Measurements from ENCODE around the gene SPTBN4.
A peak's percentile ranks its signal among the peaks of the same experiment; 100 is the strongest.
"Not testable (repeated sequence)": the region's sequence is repeated elsewhere in the genome, so short reads cannot be mapped to it uniquely, and the experiment has no call there.

SPTBN4 gene

DNA sequence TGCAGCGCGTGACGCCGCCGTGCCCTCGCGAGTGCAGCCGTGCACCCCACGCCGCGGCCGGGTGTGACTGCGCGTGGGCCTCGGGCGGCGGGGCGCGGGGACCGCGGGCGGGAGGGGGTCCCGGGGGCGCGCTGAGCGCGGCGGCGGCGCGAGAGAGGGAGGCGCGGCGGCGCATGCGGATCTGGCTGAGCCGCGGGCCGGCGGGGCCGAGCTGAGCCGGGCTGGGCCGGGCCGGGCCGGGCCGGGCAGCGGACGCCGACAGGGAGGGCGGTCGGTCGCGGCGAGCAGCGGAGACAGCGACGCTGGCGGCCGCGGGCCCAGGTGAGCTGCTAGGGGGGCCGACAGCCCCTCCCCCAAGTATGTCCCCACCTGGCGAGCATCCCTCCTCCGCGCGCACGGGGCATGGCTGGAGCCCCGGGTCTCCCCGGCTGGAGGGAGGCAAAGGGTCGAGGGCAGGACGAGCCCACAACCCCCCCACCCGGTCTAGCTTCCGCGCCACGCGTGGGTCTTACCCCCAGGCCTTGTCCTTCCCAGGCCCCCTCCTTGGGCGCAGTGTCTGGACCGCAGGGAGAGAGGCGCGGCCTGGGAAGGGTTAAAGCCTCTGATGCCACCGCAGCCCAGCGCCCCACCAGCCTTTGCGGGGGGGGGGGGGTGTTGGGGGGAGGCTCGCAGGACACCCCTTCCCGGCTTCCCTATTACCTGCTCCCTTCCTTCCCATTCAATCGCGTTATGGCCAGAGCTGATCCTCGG lies at the start of gene SPTBN4:
SPTBN4 (plus strand) TSS at position 17 of the 750 bp plus-strand sequence. CDS start 5,621 bp downstream, outside the sequence.
- DNase-seq (ENCODE audit: low spot score) = no peak

DNA sequence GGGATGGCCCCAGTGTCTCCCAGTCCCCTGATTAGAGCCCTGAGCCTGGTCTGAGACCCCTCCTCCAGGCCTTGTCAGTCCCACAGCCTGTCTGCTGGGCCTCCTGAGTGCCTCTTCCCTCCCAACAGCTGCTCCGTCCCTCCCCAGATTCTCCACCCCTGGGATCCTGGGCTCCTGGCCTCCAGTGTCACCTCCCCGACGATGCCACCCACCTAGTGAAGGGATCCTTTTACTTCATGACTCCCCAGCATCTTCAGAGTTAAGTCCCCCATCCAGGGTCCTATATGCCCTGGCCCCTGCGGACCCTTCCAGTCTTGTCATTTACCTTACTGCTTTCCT lies 49.2 kb upstream of the SPTBN4 start:
- DNase-seq (ENCODE audit: low spot score) = no peak

GRCh38 chr19:40418040-40418439 lies 48.8 kb upstream of the SPTBN4 start:
- no peak for DNase-seq (ENCODE audit: low spot score)

DNA sequence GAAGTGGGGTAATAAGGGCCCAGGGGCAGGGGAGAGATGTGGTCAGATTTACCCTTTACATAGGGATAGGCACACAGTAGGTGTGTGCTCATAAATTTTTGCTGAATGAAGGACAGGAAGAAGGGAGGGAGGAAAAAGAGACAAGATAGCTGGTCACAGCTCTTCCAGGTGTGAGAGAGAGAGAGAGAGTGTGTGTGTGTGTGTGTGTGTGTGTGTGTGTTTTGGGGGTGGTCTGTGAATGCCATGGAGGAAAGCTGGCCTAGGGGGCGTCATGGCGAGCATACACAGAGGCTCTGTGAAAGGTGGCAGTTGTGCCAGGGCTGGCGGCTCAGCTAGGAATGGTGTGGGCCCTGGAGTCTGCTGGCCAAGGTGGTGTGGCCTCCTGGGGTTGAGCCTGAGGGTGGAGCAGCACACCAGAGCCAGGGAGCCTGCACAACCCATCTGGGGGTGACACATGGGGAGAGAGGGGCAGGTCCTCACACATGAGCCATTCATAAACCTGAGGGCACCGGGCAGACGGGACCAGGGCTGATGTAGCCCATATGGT lies 47.7 kb upstream of the SPTBN4 start:
- DNase-seq (ENCODE audit: low spot score) = no peak

DNA sequence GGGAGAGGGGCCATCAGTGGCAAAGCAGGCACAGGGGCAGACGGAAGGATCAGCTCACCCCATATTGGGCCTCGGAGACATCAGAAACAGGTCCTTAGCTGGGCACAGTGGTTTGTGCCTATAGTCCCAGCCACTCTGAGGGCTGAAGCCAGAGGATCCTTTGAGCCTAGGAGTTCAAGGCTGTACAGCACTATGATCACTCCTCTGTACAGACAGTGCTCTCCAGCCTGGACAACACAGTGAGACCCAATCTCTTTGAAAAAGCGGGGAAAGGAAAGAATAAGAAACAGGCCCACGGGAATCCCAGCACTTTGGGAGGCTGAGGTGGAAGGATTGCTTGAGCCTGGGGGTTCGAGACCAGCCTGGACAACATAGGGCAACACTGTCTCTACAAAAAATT lies 47.0 kb upstream of the SPTBN4 start:
- no peak for DNase-seq (ENCODE audit: low spot score)

DNA sequence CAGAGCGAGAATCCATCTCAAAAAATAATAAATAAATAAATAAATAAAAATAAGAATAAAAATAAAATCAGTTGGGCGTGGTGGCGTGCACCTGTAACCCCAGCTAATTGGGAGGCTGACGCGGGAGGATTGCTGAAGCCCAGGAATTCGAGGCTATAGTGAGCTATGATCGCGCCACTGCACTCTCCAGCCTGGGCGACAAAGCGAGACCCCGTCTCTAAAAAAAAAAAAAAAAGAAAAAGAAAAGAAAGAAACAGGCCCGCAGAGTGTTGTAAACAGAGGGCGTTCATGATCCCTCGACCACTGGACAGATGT lies 46.4 kb upstream of the SPTBN4 start:
- DNase-seq (ENCODE audit: low spot score) = no peak

DNA sequence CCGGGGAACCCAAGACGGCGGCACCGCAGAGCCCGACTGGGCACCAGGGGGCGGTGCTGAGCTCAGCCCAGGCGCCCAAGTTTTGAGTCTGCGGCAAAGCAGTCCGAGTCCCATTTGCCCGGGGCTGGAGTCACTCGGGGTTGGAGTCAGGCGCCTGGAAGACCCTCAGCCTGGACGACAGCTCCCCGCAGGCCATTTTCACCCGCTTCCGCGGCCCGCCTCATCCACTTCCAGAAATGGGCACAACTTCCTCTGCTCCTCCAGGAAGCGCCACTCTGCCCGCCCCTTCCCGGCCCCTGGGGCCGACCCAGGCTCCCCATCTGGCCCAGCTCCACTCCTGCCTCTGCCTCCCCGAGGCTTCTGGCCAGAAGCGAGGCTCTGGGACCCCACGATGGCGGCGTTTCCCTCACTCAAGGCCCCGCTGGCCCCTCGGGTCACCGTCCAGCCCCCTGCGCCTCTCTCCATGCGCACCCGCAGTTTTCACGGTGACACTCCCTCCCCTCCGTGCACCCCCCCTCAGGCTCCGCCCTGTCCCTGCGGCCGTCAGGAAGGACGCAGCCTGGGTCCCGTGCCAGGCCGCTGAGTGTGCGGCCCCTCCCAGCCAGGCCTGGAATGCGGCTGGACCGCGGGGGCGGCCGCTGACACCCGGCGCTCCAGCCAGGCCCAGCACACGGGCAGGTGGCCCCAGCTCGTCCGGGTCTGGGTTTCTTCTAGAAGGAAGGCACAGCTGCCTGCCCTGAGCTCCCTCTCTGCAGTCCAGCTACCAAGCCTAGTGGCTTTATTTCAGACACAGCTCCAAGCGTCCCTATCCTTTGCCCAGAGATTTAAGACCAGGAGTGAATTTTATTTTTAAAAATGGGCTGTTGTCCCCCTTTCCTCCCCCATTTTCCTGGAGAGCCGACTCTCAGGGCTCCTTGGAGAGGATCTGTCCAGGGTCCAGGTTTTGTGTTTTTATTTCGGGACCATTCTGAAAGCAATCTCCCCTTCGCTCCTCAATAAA lies 45.7 kb upstream of the SPTBN4 start:
- DNase-seq (ENCODE audit: low spot score) = peak; percentile 91

- no peak for DNase-seq (ENCODE audit: low spot score)
Observed at GRCh38 chr19:40421993-40422747, 44.6 kb upstream of the SPTBN4 start.

- no peak for DNase-seq (ENCODE audit: low spot score)
Observed at GRCh38 chr19:40422748-40423566, 43.8 kb upstream of the SPTBN4 start.

- no peak for DNase-seq (ENCODE audit: low spot score)
Observed at GRCh38 chr19:40423938-40424337, 42.9 kb upstream of the SPTBN4 start.

GRCh38 chr19:40424637-40425449 lies 42.0 kb upstream of the SPTBN4 start:
- peak; percentile 35 for DNase-seq (ENCODE audit: low spot score)

DNA sequence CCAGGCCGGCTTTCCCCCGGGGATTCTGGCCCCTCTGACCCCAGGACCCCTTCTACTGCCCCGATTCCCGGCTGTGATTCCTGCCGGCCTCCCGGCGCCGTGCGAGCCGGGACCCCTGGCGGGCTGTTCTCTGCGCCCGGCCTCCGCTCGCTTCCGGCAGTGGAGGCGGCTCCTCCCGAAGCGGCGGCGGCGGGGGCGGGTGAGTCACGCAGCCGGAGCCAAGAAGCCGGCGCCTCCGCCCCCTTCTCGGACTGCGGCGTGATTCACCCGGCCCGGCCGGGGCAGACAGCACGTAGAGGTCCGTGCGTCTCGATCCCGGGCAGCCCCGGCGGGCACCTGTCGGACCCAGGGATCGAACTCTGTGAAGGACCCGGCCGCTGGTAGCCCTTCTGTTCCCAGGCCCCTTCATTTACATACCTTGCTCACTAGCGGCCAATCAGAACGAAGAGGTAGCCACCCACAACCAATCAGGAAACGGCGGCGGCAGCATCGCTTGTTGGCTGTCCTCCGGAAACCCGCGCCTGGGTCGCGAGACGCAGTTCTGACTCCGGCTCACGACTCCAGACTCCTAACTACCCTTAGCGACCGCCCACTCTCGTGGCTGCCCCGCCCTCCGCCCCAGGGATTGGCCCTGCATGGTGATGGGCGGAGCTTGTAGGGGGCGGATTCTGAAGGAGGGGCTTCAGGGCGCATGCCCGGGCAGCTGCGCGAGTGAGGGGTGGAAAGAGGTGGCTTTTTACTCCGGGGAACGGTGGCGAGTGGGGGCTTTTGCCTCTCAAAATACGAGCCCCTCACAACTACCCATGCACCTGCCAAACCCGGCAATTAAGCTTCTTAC lies 41.1 kb upstream of the SPTBN4 start, which contains the start of gene SERTAD1:
SERTAD1 (minus strand) TSS at position 543 of the 838 bp plus-strand sequence. CDS start 2,446 bp downstream, outside the sequence.
- peak; percentile 100 for DNase-seq (ENCODE audit: low spot score)

- DNase-seq (ENCODE audit: low spot score) = not testable (repeated sequence)
Observed at GRCh38 chr19:40428197-40428596, 38.6 kb upstream of the SPTBN4 start.

- not testable (repeated sequence) for DNase-seq (ENCODE audit: low spot score)
Observed at GRCh38 chr19:40430242-40430641, 36.6 kb upstream of the SPTBN4 start.

DNA sequence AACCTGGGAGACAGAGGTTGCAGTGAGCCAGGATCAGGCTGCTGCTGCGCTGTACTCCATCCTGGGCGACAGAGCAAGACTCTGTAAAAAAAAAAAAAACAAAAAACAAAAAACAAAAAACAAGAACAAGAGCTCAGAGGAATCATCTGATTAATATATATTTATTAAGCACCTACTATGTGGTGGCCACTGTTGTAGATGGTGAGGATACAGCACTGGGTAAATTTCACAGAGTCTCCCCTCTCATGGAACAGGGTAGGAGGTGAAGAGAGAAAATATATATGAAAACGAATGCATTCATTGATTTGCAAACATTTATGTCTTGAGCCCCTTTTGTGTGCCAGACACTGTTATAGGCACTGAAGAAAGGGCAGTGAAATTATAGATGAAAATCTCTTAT lies 35.1 kb upstream of the SPTBN4 start:
- DNase-seq (ENCODE audit: low spot score) = no peak

DNA sequence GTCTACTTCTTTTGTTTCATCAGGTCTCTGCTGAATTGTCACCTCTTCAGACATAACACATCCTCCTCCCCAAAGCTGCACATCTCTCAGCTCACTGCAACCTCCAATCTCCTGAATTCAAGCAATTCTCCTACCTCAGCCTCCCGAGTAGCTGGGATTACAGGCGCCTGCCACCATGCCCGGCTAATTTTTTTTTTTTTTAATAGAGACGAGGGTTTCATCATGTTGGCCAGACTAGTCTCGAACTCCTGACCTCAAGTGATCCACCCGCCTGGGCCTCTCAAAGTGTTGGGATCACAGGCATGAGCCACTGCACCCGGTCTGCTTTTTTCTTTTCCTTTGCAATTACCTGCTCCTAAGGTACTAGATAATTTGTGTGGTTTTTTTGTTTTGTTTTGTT lies 34.0 kb upstream of the SPTBN4 start:
- DNase-seq (ENCODE audit: low spot score) = not testable (repeated sequence)

DNA sequence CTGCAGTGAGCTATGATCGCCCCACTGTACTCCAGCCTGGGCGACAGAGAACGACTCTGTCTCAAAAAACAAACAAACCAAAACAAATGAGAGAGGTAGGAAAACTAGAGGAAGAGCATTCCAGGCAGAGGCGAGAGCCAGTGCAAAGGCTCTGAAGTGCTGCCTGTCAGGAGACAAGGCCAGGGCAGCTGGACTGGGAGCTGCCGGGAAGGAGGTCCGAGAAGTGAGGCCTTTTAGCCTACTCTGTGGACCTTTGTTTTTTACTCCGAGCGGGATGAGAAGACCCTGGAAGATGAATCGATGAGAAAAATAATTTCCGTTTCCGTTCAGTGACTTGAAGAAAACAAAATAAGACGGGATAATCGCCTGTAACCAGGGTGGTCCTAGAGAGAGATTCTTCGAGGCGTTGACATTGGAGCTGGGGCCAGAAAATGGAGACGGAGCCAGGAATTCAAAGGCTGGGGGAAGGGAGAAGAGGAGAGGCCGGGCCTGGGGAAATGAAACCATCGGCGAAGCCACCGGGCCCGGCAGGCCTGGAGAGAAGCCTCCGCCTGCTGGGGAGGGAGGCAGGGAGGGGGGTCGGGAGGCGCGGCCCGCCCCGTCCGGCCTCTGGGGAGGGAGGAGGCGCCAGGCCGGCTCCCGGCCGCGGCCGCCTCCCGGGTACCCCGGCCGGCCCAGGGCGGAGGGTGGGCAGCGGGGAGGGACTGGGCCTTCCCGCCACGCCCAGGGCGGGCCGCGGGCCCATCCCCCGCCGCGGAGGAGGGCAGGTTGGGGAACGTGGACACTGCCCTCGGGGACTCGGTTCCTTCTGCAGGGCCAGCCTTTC lies 33.2 kb upstream of the SPTBN4 start:
- DNase-seq (ENCODE audit: low spot score) = peak; percentile 89

DNA sequence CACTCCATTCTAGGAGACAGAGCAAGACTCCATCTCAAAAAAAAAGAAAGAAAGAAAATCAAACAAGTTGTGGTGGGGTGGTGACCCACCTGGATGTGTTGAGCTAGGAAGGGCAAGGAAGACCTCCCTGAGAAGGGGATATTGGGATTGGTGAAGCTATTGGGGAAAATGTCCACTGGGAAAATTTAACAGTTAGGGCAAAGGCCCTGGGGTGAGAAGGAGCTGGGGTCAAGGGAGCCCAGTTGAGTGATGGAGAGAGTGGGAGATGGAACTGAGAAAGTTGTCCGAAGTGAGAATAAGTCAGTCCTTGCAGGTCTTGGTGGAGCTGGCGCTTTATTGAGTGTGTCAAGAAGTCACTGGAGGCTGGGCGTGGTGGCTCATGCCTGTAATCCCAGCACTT lies 28.5 kb upstream of the SPTBN4 start:
- DNase-seq (ENCODE audit: low spot score) = no peak

Measured in Ammon's horn (tissue), 1 donor.